ENCODE results near the gene BZW2.

Gene BZW2

DNA sequence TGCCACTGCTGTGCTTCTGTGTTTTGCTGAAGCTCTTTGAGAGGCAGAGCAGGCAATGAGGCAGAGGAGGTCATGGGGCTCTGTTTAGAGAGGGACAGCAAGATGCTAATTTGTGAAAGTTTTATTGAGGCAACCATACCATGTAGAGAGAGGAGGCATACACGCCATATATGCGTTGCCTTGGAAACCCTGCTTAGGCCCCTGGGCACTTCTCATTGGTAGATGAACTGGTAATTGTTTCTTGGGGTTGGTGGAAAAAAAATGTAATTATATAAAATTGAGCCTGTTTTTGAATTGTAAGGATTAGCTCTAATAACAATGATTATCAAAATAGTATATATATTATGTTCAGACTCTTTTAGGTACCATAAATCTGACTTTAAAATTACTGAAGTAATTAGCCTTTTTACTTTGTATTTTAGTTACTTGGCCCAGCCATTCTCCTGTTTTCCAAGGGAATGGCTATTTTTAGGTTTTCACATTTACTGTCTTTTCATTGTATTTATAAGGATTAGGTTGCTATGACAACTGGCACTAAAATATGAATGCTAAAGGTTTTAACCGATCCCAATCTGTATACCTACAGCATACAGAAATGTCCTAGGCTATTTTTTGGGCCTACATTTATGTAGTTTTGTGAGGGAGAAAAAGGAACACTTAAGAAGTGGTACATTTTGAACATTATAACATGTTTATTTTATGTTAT is 52.4 kb downstream of the BZW2 start:
- Histone ChIP-seq H3K27me3 (replicated peaks; ENCODE audit: control insufficient read depth, insufficient read depth, low read length) (no peaks in the 10 kb centered on the region), H3K9me3 (ENCODE audit: control insufficient read depth, low read length) (no peaks in the 10 kb centered on the region), H3K36me3 (ENCODE audit: control insufficient read depth, insufficient read depth, low read length, severe bottlenecking) (peaks cover 70% of the 10 kb centered on the region), H3K9ac (ENCODE audit: low read length) (no peak overlapping the region), H3K4me1 (ENCODE audit: control insufficient read depth, insufficient read depth, low read length) (peaks cover 7% of the 10 kb centered on the region), H3K4me3 (ENCODE audit: low read length) (no peak overlapping the region)
- peak; percentile 34 for DNase-seq (ENCODE audit: low read depth)

DNA sequence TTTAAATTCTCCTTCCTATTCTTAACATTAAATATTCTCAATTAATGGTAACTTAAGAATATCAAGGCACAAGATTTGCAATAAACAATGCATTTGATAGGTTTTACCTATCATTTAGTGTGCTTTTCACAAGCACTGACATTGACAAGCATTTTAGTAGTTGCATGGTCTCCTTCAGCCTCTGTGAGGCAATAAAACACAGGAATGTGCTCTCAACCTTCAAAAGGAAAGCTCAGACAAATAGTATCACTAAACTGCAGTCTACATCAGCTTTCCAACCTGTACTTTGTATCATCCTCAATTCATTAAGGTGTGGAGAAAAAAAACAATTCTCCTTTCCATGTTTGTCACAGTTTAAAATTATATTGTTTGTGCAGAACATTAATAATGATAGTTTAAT is 56.5 kb downstream of the BZW2 start:
- Histone ChIP-seq H3K9ac (ENCODE audit: low read length) (no peak overlapping the region), H3K4me3 (ENCODE audit: low read length) (no peak overlapping the region), H3K36me3 (ENCODE audit: control insufficient read depth, insufficient read depth, low read length, severe bottlenecking) (peaks cover 66% of the 10 kb centered on the region), H3K4me1 (ENCODE audit: control insufficient read depth, insufficient read depth, low read length) (peaks cover 11% of the 10 kb centered on the region), H3K9me3 (ENCODE audit: control insufficient read depth, low read length) (no peaks in the 10 kb centered on the region), H3K27me3 (replicated peaks; ENCODE audit: control insufficient read depth, insufficient read depth, low read length) (no peaks in the 10 kb centered on the region)
- DNase-seq (ENCODE audit: low read depth) = no peak

- Histone ChIP-seq H3K4me3 (ENCODE audit: low read length) (no peak overlapping the region), H3K27me3 (replicated peaks; ENCODE audit: control insufficient read depth, insufficient read depth, low read length) (no peaks in the 10 kb centered on the region), H3K9me3 (ENCODE audit: control insufficient read depth, low read length) (no peaks in the 10 kb centered on the region), H3K9ac (ENCODE audit: low read length) (no peak overlapping the region), H3K4me1 (ENCODE audit: control insufficient read depth, insufficient read depth, low read length) (peaks cover 16% of the 10 kb centered on the region), H3K36me3 (ENCODE audit: control insufficient read depth, insufficient read depth, low read length, severe bottlenecking) (peaks cover 25% of the 10 kb centered on the region)
- DNase-seq (ENCODE audit: low read depth) = peak; percentile 4
Measured at GRCh38 chr7:16708511-16708910, 62.5 kb downstream of the BZW2 start.

DNA sequence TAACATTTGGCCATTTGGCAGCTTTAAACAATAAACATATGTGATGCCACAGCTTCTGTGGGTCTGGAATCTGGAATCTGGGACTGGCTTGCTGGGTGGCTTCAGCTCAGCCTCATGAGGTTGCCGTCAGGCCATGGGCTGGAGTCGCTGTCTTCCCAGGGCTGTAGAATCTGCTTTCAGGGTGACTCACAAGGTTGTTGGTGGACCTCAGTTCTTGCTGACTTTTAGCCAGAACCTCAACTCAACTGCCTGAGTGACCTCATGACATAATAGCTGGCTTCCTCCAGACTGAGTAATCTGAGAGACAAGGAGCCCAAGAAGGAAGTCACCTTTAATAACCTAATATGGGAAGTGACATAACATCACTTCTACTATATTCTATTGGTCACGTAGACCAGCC is 63.0 kb downstream of the BZW2 start:
- Histone ChIP-seq H3K9ac (ENCODE audit: low read length) (no peak overlapping the region), H3K4me3 (ENCODE audit: low read length) (no peak overlapping the region), H3K4me1 (ENCODE audit: control insufficient read depth, insufficient read depth, low read length) (peaks cover 11% of the 10 kb centered on the region), H3K36me3 (ENCODE audit: control insufficient read depth, insufficient read depth, low read length, severe bottlenecking) (peaks cover 24% of the 10 kb centered on the region), H3K27me3 (replicated peaks; ENCODE audit: control insufficient read depth, insufficient read depth, low read length) (no peaks in the 10 kb centered on the region), H3K9me3 (ENCODE audit: control insufficient read depth, low read length) (no peaks in the 10 kb centered on the region)
- DNase-seq (ENCODE audit: low read depth) = peak; percentile 55

DNA sequence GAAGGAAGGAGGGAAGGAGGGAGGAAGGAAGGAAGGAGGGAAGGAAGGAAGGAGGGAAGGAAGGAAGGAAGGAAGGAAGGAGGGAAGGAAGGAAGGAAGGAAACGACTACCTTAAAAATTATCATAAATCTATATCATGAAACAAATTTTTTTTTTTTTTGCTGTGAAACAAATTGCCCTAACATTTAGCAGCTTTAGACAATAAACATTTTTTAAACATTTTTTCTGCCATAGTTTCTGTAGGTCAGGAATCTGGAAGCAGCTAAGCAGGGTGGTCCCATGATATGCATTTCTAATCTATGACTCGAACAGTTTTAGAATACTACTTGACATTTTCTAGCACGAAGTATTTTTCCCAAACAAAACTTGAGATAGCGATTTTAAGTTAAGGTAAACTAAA is 64.7 kb downstream of the BZW2 start:
- peaks cover 13% of the 10 kb centered on the region for H3K36me3 ChIP-seq (ENCODE audit: control insufficient read depth, insufficient read depth, low read length, severe bottlenecking)
- DNase-seq (ENCODE audit: low read depth) = no peak
- H3K9me3 ChIP-seq (ENCODE audit: control insufficient read depth, low read length) = no peaks in the 10 kb centered on the region
- peaks cover 8% of the 10 kb centered on the region for H3K4me1 ChIP-seq (ENCODE audit: control insufficient read depth, insufficient read depth, low read length)
- no peaks in the 10 kb centered on the region for H3K27me3 ChIP-seq (replicated peaks; ENCODE audit: control insufficient read depth, insufficient read depth, low read length)
- H3K9ac ChIP-seq (ENCODE audit: low read length) = no peak overlapping the region
- no peak overlapping the region for H3K4me3 ChIP-seq (ENCODE audit: low read length)

GRCh38 chr7:16711730-16712129 is 65.7 kb downstream of the BZW2 start:
- Histone ChIP-seq H3K9ac (ENCODE audit: low read length) (no peak overlapping the region), H3K4me1 (ENCODE audit: control insufficient read depth, insufficient read depth, low read length) (peaks cover 8% of the 10 kb centered on the region), H3K4me3 (ENCODE audit: low read length) (no peak overlapping the region), H3K9me3 (ENCODE audit: control insufficient read depth, low read length) (no peaks in the 10 kb centered on the region), H3K36me3 (ENCODE audit: control insufficient read depth, insufficient read depth, low read length, severe bottlenecking) (peaks cover 3% of the 10 kb centered on the region), H3K27me3 (replicated peaks; ENCODE audit: control insufficient read depth, insufficient read depth, low read length) (no peaks in the 10 kb centered on the region)
- DNase-seq (ENCODE audit: low read depth) = no peak

- H3K9me3 ChIP-seq (ENCODE audit: control insufficient read depth, low read length) = no peaks in the 10 kb centered on the region
- no peaks in the 10 kb centered on the region for H3K27me3 ChIP-seq (replicated peaks; ENCODE audit: control insufficient read depth, insufficient read depth, low read length)
Measured at GRCh38 chr7:16712916-16713315, 66.9 kb downstream of the BZW2 start.

GRCh38 chr7:16715928-16716327 is 69.9 kb downstream of the BZW2 start:
- Histone ChIP-seq H3K4me1 (ENCODE audit: control insufficient read depth, insufficient read depth, low read length) (no peaks in the 10 kb centered on the region), H3K36me3 (ENCODE audit: control insufficient read depth, insufficient read depth, low read length, severe bottlenecking) (no peaks in the 10 kb centered on the region), H3K9ac (ENCODE audit: low read length) (no peak overlapping the region), H3K27me3 (replicated peaks; ENCODE audit: control insufficient read depth, insufficient read depth, low read length) (no peaks in the 10 kb centered on the region), H3K9me3 (ENCODE audit: control insufficient read depth, low read length) (no peaks in the 10 kb centered on the region), H3K4me3 (ENCODE audit: low read length) (no peak overlapping the region)
- DNase-seq (ENCODE audit: low read depth) = no peak

More at GRCh38 chr7:16712916-16713315, 66.9 kb downstream of the BZW2 start:
- Histone ChIP-seq H3K36me3 (ENCODE audit: control insufficient read depth, insufficient read depth, low read length, severe bottlenecking) (no peaks in the 10 kb centered on the region), H3K4me3 (ENCODE audit: low read length) (no peak overlapping the region), H3K9ac (ENCODE audit: low read length) (no peak overlapping the region), H3K4me1 (ENCODE audit: control insufficient read depth, insufficient read depth, low read length) (peaks cover 8% of the 10 kb centered on the region)
- no peak for DNase-seq (ENCODE audit: low read depth)

GRCh38 chr7:16718111-16718656 is 72.2 kb downstream of the BZW2 start:
- Histone ChIP-seq H3K27me3 (replicated peaks; ENCODE audit: control insufficient read depth, insufficient read depth, low read length) (no peaks in the 10 kb centered on the region), H3K36me3 (ENCODE audit: control insufficient read depth, insufficient read depth, low read length, severe bottlenecking) (no peaks in the 10 kb centered on the region), H3K4me1 (ENCODE audit: control insufficient read depth, insufficient read depth, low read length) (no peaks in the 10 kb centered on the region), H3K9me3 (ENCODE audit: control insufficient read depth, low read length) (no peaks in the 10 kb centered on the region), H3K4me3 (ENCODE audit: low read length) (no peak overlapping the region), H3K9ac (ENCODE audit: low read length) (no peak overlapping the region)
- no peak for DNase-seq (ENCODE audit: low read depth)

DNA sequence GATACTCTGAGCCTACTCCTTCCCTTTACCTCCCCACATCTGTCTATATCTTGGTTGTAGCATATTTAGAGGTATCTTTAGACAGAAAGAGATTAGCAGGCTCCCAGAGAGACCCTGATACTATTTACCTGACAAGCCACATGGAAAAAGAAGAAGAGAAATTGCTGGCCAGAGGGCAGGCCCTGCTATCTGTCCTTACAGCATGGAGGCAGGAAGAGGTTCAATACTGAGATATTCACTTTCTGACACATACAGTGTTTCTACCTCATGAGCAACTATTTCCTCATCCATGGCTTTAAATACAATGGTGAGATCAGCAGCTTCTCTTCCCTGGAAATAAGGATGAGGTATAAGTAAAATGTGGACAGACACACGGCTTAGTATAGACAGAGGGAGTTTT is 73.7 kb downstream of the BZW2 start:
- H3K36me3 ChIP-seq (ENCODE audit: control insufficient read depth, insufficient read depth, low read length, severe bottlenecking) = no peaks in the 10 kb centered on the region
- no peaks in the 10 kb centered on the region for H3K4me1 ChIP-seq (ENCODE audit: control insufficient read depth, insufficient read depth, low read length)
- H3K9ac ChIP-seq (ENCODE audit: low read length) = no peak overlapping the region
- H3K9me3 ChIP-seq (ENCODE audit: control insufficient read depth, low read length) = no peaks in the 10 kb centered on the region
- no peaks in the 10 kb centered on the region for H3K27me3 ChIP-seq (replicated peaks; ENCODE audit: control insufficient read depth, insufficient read depth, low read length)
- no peak overlapping the region for H3K4me3 ChIP-seq (ENCODE audit: low read length)
- DNase-seq (ENCODE audit: low read depth) = no peak

DNA sequence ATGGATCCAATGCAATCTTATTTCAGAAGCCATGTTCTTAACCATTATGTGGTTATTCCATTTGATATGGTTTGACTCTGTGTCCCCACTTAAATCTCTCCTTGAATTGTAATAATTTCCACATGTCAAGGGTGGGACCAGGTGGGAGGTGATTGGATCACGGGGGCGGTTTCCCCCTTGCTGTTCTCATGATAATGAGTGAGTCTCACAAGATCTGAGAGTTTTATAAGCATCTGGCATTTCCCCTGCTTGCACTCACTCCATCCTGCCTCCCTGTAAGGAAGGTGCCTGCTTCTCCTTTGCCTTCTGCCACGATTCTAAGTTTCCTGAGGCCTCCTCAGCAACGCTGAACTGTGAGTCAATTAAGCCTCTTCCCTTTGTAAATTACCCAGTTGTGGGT is 75.6 kb downstream of the BZW2 start:
- Histone ChIP-seq H3K36me3 (ENCODE audit: control insufficient read depth, insufficient read depth, low read length, severe bottlenecking) (no peaks in the 10 kb centered on the region), H3K9me3 (ENCODE audit: control insufficient read depth, low read length) (no peaks in the 10 kb centered on the region), H3K4me1 (ENCODE audit: control insufficient read depth, insufficient read depth, low read length) (no peaks in the 10 kb centered on the region), H3K9ac (ENCODE audit: low read length) (no peak overlapping the region), H3K4me3 (ENCODE audit: low read length) (no peak overlapping the region), H3K27me3 (replicated peaks; ENCODE audit: control insufficient read depth, insufficient read depth, low read length) (no peaks in the 10 kb centered on the region)
- no peak for DNase-seq (ENCODE audit: low read depth)

DNA sequence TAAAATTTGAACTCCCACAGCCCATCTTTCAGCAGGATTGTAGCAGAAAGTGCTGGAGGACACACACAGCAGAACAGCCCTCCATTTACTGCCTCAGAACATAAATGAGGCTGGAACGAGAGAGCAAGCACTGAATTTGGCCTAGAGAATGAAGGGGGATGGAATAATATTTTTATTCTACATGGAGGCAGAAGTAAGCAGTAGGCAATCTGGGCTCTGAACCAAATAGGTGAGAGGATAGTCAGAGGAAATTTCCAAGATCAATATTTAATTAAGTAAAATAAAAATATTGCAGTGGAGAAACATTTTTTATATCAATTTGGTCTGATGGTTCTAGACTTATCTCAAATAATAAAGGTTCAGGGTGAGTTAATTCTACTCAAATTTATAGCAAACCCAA is 78.4 kb downstream of the BZW2 start:
- Histone ChIP-seq H3K4me1 (ENCODE audit: control insufficient read depth, insufficient read depth, low read length) (no peaks in the 10 kb centered on the region), H3K27me3 (replicated peaks; ENCODE audit: control insufficient read depth, insufficient read depth, low read length) (no peaks in the 10 kb centered on the region), H3K4me3 (ENCODE audit: low read length) (no peak overlapping the region), H3K9me3 (ENCODE audit: control insufficient read depth, low read length) (no peaks in the 10 kb centered on the region), H3K36me3 (ENCODE audit: control insufficient read depth, insufficient read depth, low read length, severe bottlenecking) (no peaks in the 10 kb centered on the region), H3K9ac (ENCODE audit: low read length) (no peak overlapping the region)
- DNase-seq (ENCODE audit: low read depth) = no peak

Data from adipocyte (in vitro differentiated cells).